Osteoblast (primary cell): Measurements from ENCODE around the gene PROX1. TPM values are rescaled to one million over a fixed set of nuclear protein-coding genes. Genes with fewer than 3 reads are reported as not detected.

Experiments
- DNase-seq: peaks from one replicate; pipeline ENCODE4 v3.0.0; 2011; ENCODE audit warnings: low spot score, mixed read lengths; ENCODE audit not compliant: insufficient read length; ENCODE audit errors: missing footprints
- H2AFZ ChIP-seq: 2 replicates; pipeline ENCODE4 v1.6.0; 2011; ENCODE audit warnings: mild to moderate bottlenecking, low read length
- H3K27ac ChIP-seq: 2 replicates; pipeline ENCODE4 v1.5.1; 2011; ENCODE audit warnings: mild to moderate bottlenecking, low read depth, low read length, moderate library complexity
- H3K27me3 ChIP-seq: 2 replicates; pipeline ENCODE4 v1.6.0; 2012; ENCODE audit warnings: mild to moderate bottlenecking, control low read depth, inconsistent platforms, low read length, moderate library complexity; ENCODE audit not compliant: insufficient read depth
- H3K36me3 ChIP-seq: 2 replicates; pipeline ENCODE4 v1.5.1; 2011; ENCODE audit warnings: mild to moderate bottlenecking, low read length, control low read depth, moderate library complexity; ENCODE audit not compliant: insufficient read depth
- H3K4me1 ChIP-seq: 2 replicates; pipeline ENCODE4 v1.5.1; 2011; ENCODE audit warnings: mild to moderate bottlenecking, low read length, control low read depth, moderate library complexity; ENCODE audit not compliant: insufficient read depth
- H3K4me2 ChIP-seq: 2 replicates; pipeline ENCODE4 v1.6.0; 2011; ENCODE audit warnings: mild to moderate bottlenecking, low read length; ENCODE audit not compliant: insufficient read depth
- H3K4me3 ChIP-seq: fragments of 200-600 bp; sonication (generic); 3 replicates; pipeline ENCODE4 v1.5.1; 2012; ENCODE audit warnings: mild to moderate bottlenecking, low read length, inconsistent platforms; ENCODE audit not compliant: insufficient read depth
- H3K79me2 ChIP-seq: 2 replicates; pipeline ENCODE4 v1.6.0; 2012; ENCODE audit warnings: mild to moderate bottlenecking, low read length, control low read depth, inconsistent platforms; ENCODE audit not compliant: insufficient read depth
- H3K9me3 ChIP-seq: 2 replicates; pipeline ENCODE4 v1.5.1; 2011; ENCODE audit warnings: low read depth, low read length, control low read depth
- H4K20me1 ChIP-seq: 2 replicates; pipeline ENCODE4 v1.6.0; 2012; ENCODE audit warnings: mild to moderate bottlenecking, low read length, control low read depth; ENCODE audit not compliant: insufficient read depth
- CTCF ChIP-seq: IDR thresholded peaks from 2 replicates; pipeline ENCODE4 v1.5.1; 2011; ENCODE audit warnings: mild to moderate bottlenecking, low read depth, low read length, moderate library complexity; ENCODE audit errors: extremely low read depth
- total RNA-seq: library from RNA; depleted of rRNA; stranded (reverse); fragments of >200 nt; gene quantifications from 2 replicates; pipeline ENCODE4 v1.2.3, GENCODE V29; 2012

The PROX1 gene
- total RNA-seq, 1 donor: under 0.01 TPM

- no peaks in the 10 kb centered on the region for H4K20me1 ChIP-seq
- TF ChIP-seq CTCF: no peak
- H3K36me3 ChIP-seq: no peaks in the 10 kb centered on the region
- H3K4me2 ChIP-seq: no peak overlapping the region
- H3K27me3 ChIP-seq: no peaks in the 10 kb centered on the region
- H2AFZ ChIP-seq: no peak overlapping the region
- no peak overlapping the region for H3K27ac ChIP-seq
- no peak for DNase-seq
- H3K4me1 ChIP-seq: no peaks in the 10 kb centered on the region
- H3K4me3 ChIP-seq: no peak overlapping the region
- no peaks in the 10 kb centered on the region for H3K79me2 ChIP-seq
- H3K9me3 ChIP-seq: no peaks in the 10 kb centered on the region
Measured at GRCh38 chr1:213942061-213942460, 45.7 kb upstream of the PROX1 start.

GRCh38 chr1:213947200-213947801 is 40.5 kb upstream of the PROX1 start:
- no peak for TF ChIP-seq CTCF
- no peak overlapping the region for H3K4me3 ChIP-seq
- H3K79me2 ChIP-seq: no peaks in the 10 kb centered on the region
- H3K27me3 ChIP-seq: no peaks in the 10 kb centered on the region
- H3K9me3 ChIP-seq: no peaks in the 10 kb centered on the region
- H3K27ac ChIP-seq: no peak overlapping the region
- no peaks in the 10 kb centered on the region for H3K4me1 ChIP-seq
- no peak for DNase-seq
- H3K36me3 ChIP-seq: no peaks in the 10 kb centered on the region
- H2AFZ ChIP-seq: no peak overlapping the region
- H4K20me1 ChIP-seq: no peaks in the 10 kb centered on the region
- no peak overlapping the region for H3K4me2 ChIP-seq

GRCh38 chr1:213951876-213952275 is 35.9 kb upstream of the PROX1 start:
- no peak for DNase-seq
- TF ChIP-seq CTCF: no peak

GRCh38 chr1:213953806-213954205 is 34.0 kb upstream of the PROX1 start:
- Histone ChIP-seq H3K36me3 (no peaks in the 10 kb centered on the region), H3K4me3 (no peak overlapping the region), H3K27me3 (no peaks in the 10 kb centered on the region), H4K20me1 (no peaks in the 10 kb centered on the region), H3K4me1 (no peaks in the 10 kb centered on the region), H3K27ac (no peak overlapping the region), H3K9me3 (no peaks in the 10 kb centered on the region), H3K4me2 (no peak overlapping the region), H3K79me2 (no peaks in the 10 kb centered on the region), H2AFZ (no peak overlapping the region)
- no peak for TF ChIP-seq CTCF
- DNase-seq: no peak

More at GRCh38 chr1:213951876-213952275, 35.9 kb upstream of the PROX1 start:
- H3K4me2 ChIP-seq: no peak overlapping the region
- H2AFZ ChIP-seq: no peak overlapping the region
- H3K27me3 ChIP-seq: no peaks in the 10 kb centered on the region
- no peak overlapping the region for H3K4me3 ChIP-seq
- no peaks in the 10 kb centered on the region for H3K9me3 ChIP-seq
- H3K4me1 ChIP-seq: no peaks in the 10 kb centered on the region
- H3K36me3 ChIP-seq: no peaks in the 10 kb centered on the region
- H4K20me1 ChIP-seq: no peaks in the 10 kb centered on the region
- H3K27ac ChIP-seq: no peak overlapping the region
- no peaks in the 10 kb centered on the region for H3K79me2 ChIP-seq
